GM19452 (cell line): Measurements from ENCODE around the gene CNOT3.
"Not testable (repeated sequence)": the region's sequence is repeated elsewhere in the genome, so short reads cannot be mapped to it uniquely, and the experiment has no call there.

ENCODE experiments used
- ATAC-seq: cut with Tn5 transposase; IDR thresholded peaks from one replicate; pipeline ENCODE4 v1.9.1; 2021; ENCODE audit not compliant: unreplicated experiment

CNOT3 gene

GRCh38 chr19:54165222-54165621 lies 27.7 kb downstream of the CNOT3 start:
- no peak for ATAC-seq

- no peak for ATAC-seq
These were observed 30.8 kb downstream of the CNOT3 start for GRCh38 chr19:54168174-54168917.

- ATAC-seq = no peak
These were observed 31.7 kb downstream of the CNOT3 start for GRCh38 chr19:54169149-54169740.

GRCh38 chr19:54171736-54172431 lies 34.3 kb downstream of the CNOT3 start:
- ATAC-seq = not testable (repeated sequence)

- ATAC-seq = no peak
These were observed 35.2 kb downstream of the CNOT3 start, which contains the start of gene TMC4 for GRCh38 chr19:54172471-54173358. Gene TMC4, minus strand, starts transcription at chr19:54173160. Its CDS starts 43 bp downstream, at chr19:54173117.

GRCh38 chr19:54173359-54173699 lies 35.8 kb downstream of the CNOT3 start:
- ATAC-seq = no peak

- ATAC-seq = no peak
These were observed 36.6 kb downstream of the CNOT3 start for GRCh38 chr19:54173951-54174834.

- ATAC-seq = no peak
These were observed 41.2 kb downstream of the CNOT3 start for GRCh38 chr19:54178581-54179261.

- no peak for ATAC-seq
These were observed 41.8 kb downstream of the CNOT3 start for GRCh38 chr19:54179262-54179852.

- ATAC-seq = no peak
These were observed 42.4 kb downstream of the CNOT3 start for GRCh38 chr19:54179921-54180461.

GRCh38 chr19:54180691-54181091 lies 43.1 kb downstream of the CNOT3 start:
- ATAC-seq = no peak

GRCh38 chr19:54181894-54182293 lies 44.3 kb downstream of the CNOT3 start:
- ATAC-seq = not testable (repeated sequence)

GRCh38 chr19:54183431-54183830 lies 45.9 kb downstream of the CNOT3 start:
- ATAC-seq = no peak

GRCh38 chr19:54186351-54186750 lies 48.8 kb downstream of the CNOT3 start:
- no peak for ATAC-seq

GRCh38 chr19:54186934-54187381 lies 49.4 kb downstream of the CNOT3 start:
- no peak for ATAC-seq

GRCh38 chr19:54188215-54188871 lies 50.8 kb downstream of the CNOT3 start:
- ATAC-seq = no peak

GRCh38 chr19:54189145-54189734 lies 51.7 kb downstream of the CNOT3 start, which contains the start of gene MBOAT7:
Gene MBOAT7, minus strand, starts transcription at chr19:54189580. Its CDS starts 1,072 bp downstream, at chr19:54188508.
- ATAC-seq = peak; percentile 18
